Gastroesophageal sphincter (tissue), 4 donors: ENCODE measurements around the gene SAMD4B. TPM values are rescaled to one million over a fixed set of nuclear protein-coding genes. Genes with fewer than 3 reads are reported as not detected.

Experiments
- ATAC-seq: fragments of 150-250 bp; one replicate; pipeline ENCODE4 v1.9.1; 2016; ENCODE audit warnings: mild to moderate bottlenecking, moderate library complexity
- H3K27ac ChIP-seq, 4 donors: fragments of 200-600 bp; sonication (generic) in 3 of 4; 1 replicate in 3 of 4; 2 replicates in 1 of 4; pipeline ENCODE4 v1.5.1; 2016 to 2019
- H3K27me3 ChIP-seq: fragments of 200-600 bp; sonication (generic); one replicate; pipeline ENCODE4 v1.5.1; 2019
- H3K36me3 ChIP-seq, 2 donors: fragments of 200-600 bp; sonication (generic); one replicate each; pipeline ENCODE4 v1.5.1; 2019; ENCODE audit warnings: control low read depth in 1 of 2
- H3K4me1 ChIP-seq, 3 donors: fragments of 200-600 bp; sonication (generic); 1 replicate in 2 of 3; 2 replicates in 1 of 3; pipeline ENCODE4 v1.5.1; 2016 to 2019; ENCODE audit warnings: control low read depth in 2 of 3
- H3K4me3 ChIP-seq, 2 donors: fragments of 200-600 bp; sonication (generic); one replicate each; pipeline ENCODE4 v1.5.1; 2019; ENCODE audit warnings: mild to moderate bottlenecking in 1 of 2, moderate library complexity in 1 of 2
- H3K9me3 ChIP-seq, 3 donors: fragments of 200-600 bp; sonication (generic); one replicate each; pipeline ENCODE4 v1.5.1; 2017 to 2019; ENCODE audit warnings: control low read depth in 2 of 3
- EP300 ChIP-seq: sonication (generic); formaldehyde crosslinking; IDR thresholded peaks from one replicate; pipeline ENCODE4 v1.6.1; 2017; ENCODE audit warnings: antibody characterized with exemption, mild to moderate bottlenecking
- POLR2A ChIP-seq, 2 donors: fragments of 450-650 bp; IDR thresholded peaks; one replicate each; pipeline ENCODE4 v1.6.1; 2017; ENCODE audit warnings: antibody characterized with exemption in 2 of 2, mild to moderate bottlenecking in 2 of 2, moderate library complexity in 1 of 2
- POLR2AphosphoS5 ChIP-seq: sonication (generic); formaldehyde crosslinking; IDR thresholded peaks from one replicate; pipeline ENCODE4 v1.6.1; 2017; ENCODE audit warnings: antibody characterized with exemption
- WGBS, 2 donors: methylation state at CpG; one replicate each; pipeline ENCODE4 v1.1.5; 2018; ENCODE audit warnings: low coverage in 1 of 2; 5-methylcytosine and 5-hydroxymethylcytosine counted together
- total RNA-seq, 4 donors: library from RNA; depleted of rRNA; stranded (reverse); fragments of >200 nt; gene quantifications; one replicate each; pipeline ENCODE4 v1.1.0, GENCODE V29; 2016
- TF ChIP-seq, protein P1 (sequence below), 4 experiments: fragments of 200-600 bp in 2 of 4; fragments of 450-650 bp in 2 of 4; sonication (generic) in 1 of 4; IDR thresholded peaks; one replicate each; pipeline ENCODE4 v1.5.1; 2017 to 2019; ENCODE audit warnings: antibody characterized with exemption in 4 of 4, mild to moderate bottlenecking in 2 of 4, moderate library complexity in 2 of 4

Gene SAMD4B
- total RNA-seq, 4 donors from 2014 or later, result 68.2 to 121 (median 92.8) TPM

DNA sequence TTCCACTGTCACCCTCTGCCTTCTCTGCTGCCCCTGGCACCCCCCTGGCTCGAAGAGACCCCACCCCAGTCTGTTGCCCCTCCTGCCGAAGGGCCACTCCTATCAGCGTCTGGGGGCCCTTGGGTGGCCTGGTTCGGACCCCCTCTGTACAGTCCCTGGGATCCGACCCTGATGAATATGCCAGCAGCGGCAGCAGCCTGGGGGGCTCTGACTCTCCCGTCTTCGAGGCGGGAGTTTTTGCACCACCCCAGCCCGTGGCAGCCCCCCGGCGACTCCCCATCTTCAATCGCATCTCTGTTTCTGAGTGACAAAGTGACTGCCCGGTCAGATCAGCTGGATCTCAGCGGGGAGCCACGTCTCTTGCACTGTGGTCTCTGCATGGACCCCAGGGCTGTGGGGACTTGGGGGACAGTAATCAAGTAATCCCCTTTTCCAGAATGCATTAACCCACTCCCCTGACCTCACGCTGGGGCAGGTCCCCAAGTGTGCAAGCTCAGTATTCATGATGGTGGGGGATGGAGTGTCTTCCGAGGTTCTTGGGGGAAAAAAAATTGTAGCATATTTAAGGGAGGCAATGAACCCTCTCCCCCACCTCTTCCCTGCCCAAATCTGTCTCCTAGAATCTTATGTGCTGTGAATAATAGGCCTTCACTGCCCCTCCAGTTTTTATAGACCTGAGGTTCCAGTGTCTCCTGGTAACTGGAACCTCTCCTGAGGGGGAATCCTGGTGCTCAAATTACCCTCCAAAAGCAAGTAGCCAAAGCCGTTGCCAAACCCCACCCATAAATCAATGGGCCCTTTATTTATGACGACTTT lies 66.4 kb downstream of the SAMD4B start:
- TF ChIP-seq, protein P1, sequence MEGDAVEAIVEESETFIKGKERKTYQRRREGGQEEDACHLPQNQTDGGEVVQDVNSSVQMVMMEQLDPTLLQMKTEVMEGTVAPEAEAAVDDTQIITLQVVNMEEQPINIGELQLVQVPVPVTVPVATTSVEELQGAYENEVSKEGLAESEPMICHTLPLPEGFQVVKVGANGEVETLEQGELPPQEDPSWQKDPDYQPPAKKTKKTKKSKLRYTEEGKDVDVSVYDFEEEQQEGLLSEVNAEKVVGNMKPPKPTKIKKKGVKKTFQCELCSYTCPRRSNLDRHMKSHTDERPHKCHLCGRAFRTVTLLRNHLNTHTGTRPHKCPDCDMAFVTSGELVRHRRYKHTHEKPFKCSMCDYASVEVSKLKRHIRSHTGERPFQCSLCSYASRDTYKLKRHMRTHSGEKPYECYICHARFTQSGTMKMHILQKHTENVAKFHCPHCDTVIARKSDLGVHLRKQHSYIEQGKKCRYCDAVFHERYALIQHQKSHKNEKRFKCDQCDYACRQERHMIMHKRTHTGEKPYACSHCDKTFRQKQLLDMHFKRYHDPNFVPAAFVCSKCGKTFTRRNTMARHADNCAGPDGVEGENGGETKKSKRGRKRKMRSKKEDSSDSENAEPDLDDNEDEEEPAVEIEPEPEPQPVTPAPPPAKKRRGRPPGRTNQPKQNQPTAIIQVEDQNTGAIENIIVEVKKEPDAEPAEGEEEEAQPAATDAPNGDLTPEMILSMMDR (IDR thresholded peaks at IDR 0.05), result no peak
- no peak for TF ChIP-seq EP300
- peak; percentile 89 for TF ChIP-seq POLR2AphosphoS5
- peak; percentile 54 to 69 for TF ChIP-seq POLR2A (IDR thresholded peaks at IDR 0.05)
- no peaks in the 10 kb centered on the region for H3K9me3 ChIP-seq
- 0% methylated on average over 2 of the region's 20 CpGs for WGBS, 2 donors
- peak overlapping the region; percentile 99 to 100 (median 99) for H3K27ac ChIP-seq
- H3K4me3 ChIP-seq, result peak overlapping the region; percentile 84 to 90
- peaks cover 4 to 22% of the 10 kb centered on the region in 2 donors for H3K36me3 ChIP-seq
- H3K27me3 ChIP-seq, result no peaks in the 10 kb centered on the region
- peaks cover 0 to 42% (median 20%) of the 10 kb centered on the region in 3 donors for H3K4me1 ChIP-seq
- no peak for ATAC-seq

DNA sequence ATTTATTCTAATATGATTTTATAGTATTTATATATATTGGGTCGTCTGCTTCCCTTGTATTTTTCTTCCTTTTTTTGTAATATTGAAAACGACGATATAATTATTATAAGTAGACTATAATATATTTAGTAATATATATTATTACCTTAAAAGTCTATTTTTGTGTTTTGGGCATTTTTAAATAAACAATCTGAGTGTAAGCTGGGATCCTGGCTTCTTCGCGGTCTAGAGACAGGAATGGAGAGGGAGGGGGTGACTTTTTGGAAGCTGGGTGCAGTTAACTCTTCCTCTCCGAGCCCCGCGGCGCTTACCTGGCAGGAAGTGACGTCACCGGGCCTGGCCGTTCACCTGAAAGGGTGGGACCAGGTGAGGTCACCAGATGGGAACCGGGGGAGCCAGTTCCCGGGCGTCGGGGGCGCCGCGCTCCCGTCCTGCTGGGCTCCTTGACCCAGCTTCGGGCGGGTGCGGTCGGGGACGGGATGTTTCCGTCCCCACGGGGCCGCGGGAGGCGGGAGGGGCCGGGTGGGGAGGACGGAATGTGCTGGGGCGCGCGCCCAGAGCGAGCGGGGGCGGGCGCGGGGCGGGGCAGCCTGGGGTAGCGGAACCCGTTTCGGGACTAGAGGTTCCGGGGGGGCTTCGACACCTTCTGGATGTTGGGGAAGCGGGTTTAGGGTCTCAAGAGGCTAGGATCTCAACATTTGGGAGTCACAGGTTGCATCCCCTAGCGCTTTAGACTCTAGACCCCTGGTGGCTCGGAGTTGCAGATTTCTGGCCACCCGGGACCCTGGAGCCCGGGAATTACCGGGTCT lies 67.2 kb downstream of the SAMD4B start:
- TF ChIP-seq POLR2AphosphoS5 (peak; percentile 99), EP300 (peak; percentile 83), POLR2A (IDR thresholded peaks at IDR 0.05) (peak; percentile 86 to 92)
- TF ChIP-seq, protein P1 (IDR thresholded peaks at IDR 0.05), result peak in 1 of 4 experiments; percentile 46
- 0 to 1% methylated on average over 5 to 9 of the region's 52 CpGs for WGBS, 2 donors
- peak overlapping the region; percentile 84 to 90 for H3K4me3 ChIP-seq
- peaks cover 0 to 45% (median 21%) of the 10 kb centered on the region in 3 donors for H3K4me1 ChIP-seq
- H3K27ac ChIP-seq, result peak overlapping the region; percentile 99 to 100 (median 99)
- no peaks in the 10 kb centered on the region for H3K9me3 ChIP-seq
- peak; percentile 20 for ATAC-seq
- H3K36me3 ChIP-seq, result peaks cover 4 to 22% of the 10 kb centered on the region in 2 donors
- no peaks in the 10 kb centered on the region for H3K27me3 ChIP-seq

- no peaks in the 10 kb centered on the region for H3K9me3 ChIP-seq
- ATAC-seq, result peak; percentile 21
- TF ChIP-seq, protein P1 (IDR thresholded peaks at IDR 0.05), result peak in 1 of 4 experiments; percentile 11
- TF ChIP-seq EP300, result no peak
- TF ChIP-seq POLR2AphosphoS5, result peak; percentile 91
- peak; percentile 81 to 91 for TF ChIP-seq POLR2A (IDR thresholded peaks at IDR 0.05)
- H3K36me3 ChIP-seq, result peaks cover 4 to 22% of the 10 kb centered on the region in 2 donors
- 0 to 2% methylated on average over 5 to 23 of the region's 35 CpGs for WGBS, 2 donors
- peak overlapping the region; percentile 84 to 90 for H3K4me3 ChIP-seq
- H3K27me3 ChIP-seq, result no peaks in the 10 kb centered on the region
- H3K27ac ChIP-seq, result peak overlapping the region; percentile 99 to 100 (median 99)
- peaks cover 0 to 45% (median 23%) of the 10 kb centered on the region in 3 donors for H3K4me1 ChIP-seq
Measured at GRCh38 chr19:39410017-39410830, 68.0 kb downstream of the SAMD4B start.

- WGBS, 2 donors, result 36 to 44% methylated on average over 1 of the region's 1 CpG
- Histone ChIP-seq H3K9me3 (no peaks in the 10 kb centered on the region), H3K4me3 (peak overlapping the region; percentile 84 to 90), H3K4me1 (peaks cover 0 to 45% (median 24%) of the 10 kb centered on the region in 3 donors), H3K36me3 (peaks cover 4 to 22% of the 10 kb centered on the region in 2 donors), H3K27me3 (no peaks in the 10 kb centered on the region), H3K27ac (peak overlapping the region; percentile 99 to 100 (median 99))
- no peak for ATAC-seq
- TF ChIP-seq POLR2AphosphoS5, result no peak
- TF ChIP-seq, protein P1 (IDR thresholded peaks at IDR 0.05), result no peak
- TF ChIP-seq EP300, result no peak
- TF ChIP-seq POLR2A (IDR thresholded peaks at IDR 0.05), result no peak
Measured at GRCh38 chr19:39410831-39411080, 68.5 kb downstream of the SAMD4B start.
